Hematopoietic multipotent progenitor cell treated with erythropoietin and hydrocortisone succinate and interleukin-3 and kit ligand, for 4 days (in vitro differentiated cells): ENCODE results near the gene SELENOM.
"Not testable (repeated sequence)": the region's sequence is repeated elsewhere in the genome, so short reads cannot be mapped to it uniquely, and the experiment has no call there.

Experiments used
- DNase-seq: peaks from one replicate; pipeline ENCODE4 v3.0.0-alpha.2; 2015

The SELENOM gene

GRCh38 chr22:31073125-31073524 lies 34.2 kb downstream of the SELENOM start:
- DNase-seq, result not testable (repeated sequence)

- not testable (repeated sequence) for DNase-seq
Measured at GRCh38 chr22:31069691-31070314, 37.6 kb downstream of the SELENOM start.

- no peak for DNase-seq
Measured at GRCh38 chr22:31068970-31069369, 38.4 kb downstream of the SELENOM start.

GRCh38 chr22:31064369-31064768 lies 43.0 kb downstream of the SELENOM start:
- DNase-seq, result no peak

- no peak for DNase-seq
Measured at GRCh38 chr22:31062566-31063230, 44.7 kb downstream of the SELENOM start.

GRCh38 chr22:31059663-31060062 lies 47.7 kb downstream of the SELENOM start:
- DNase-seq, result not testable (repeated sequence)

- DNase-seq, result no peak
Measured at GRCh38 chr22:31056986-31057599, 50.3 kb downstream of the SELENOM start.

GRCh38 chr22:31055635-31056159 lies 51.7 kb downstream of the SELENOM start:
- no peak for DNase-seq

GRCh38 chr22:31055117-31055634 lies 52.2 kb downstream of the SELENOM start:
- DNase-seq, result no peak
